ENCODE data around the gene LCN12. TPM values are rescaled to one million over a fixed set of nuclear protein-coding genes. Genes with fewer than 3 reads are reported as not detected.

LCN12 gene
- total and polyA plus RNA-seq, 2 donors (not counting 1 experiment from before 2014, with no cell fraction given), result 0.17 TPM; not detected in 1

GRCh38 chr9:136939431-136939995 is 12.6 kb upstream of the LCN12 start:
- H4K20me1 ChIP-seq (ENCODE audit: control insufficient read depth, extremely low read depth, insufficient read depth, low read length), result no peaks in the 10 kb centered on the region
- TF ChIP-seq EZH2 (IDR thresholded peaks at IDR 0.05; ENCODE audit: low read length, missing control alignments), result no peak
- TF ChIP-seq CTCF (conservative IDR thresholded peaks at IDR 0.05 in 1 of 2, IDR thresholded peaks at IDR 0.05 in 1 of 2; ENCODE audit: low read depth in 1 of 2, low read length in 2 of 2), result no peak
- H3K27ac ChIP-seq (ENCODE audit: insufficient read depth, low read length), result no peak overlapping the region

DNA sequence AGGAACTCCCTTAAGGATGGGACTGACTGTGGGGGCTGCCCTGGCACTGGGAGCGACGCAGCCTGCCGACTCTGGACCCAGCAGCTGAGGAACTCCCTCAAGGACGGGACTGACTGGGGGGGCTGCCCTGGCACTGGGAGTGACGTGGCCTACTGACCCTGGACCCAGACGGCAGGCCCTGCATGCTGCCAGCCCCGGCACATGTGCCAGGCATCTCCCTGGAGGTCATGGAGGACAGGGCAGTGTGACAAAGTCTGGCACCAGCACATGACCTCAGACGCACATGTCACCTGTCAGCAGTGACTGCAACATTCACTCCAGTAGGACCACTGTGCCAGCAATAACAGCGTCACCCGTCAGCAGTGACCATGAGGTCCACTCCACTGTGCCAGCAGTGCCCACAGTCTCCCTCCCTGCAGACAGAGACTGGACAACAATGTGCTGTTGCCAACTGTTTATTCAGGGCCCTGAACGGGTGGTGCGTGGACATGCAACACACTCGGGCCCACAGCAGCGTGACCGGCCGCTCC is 12.0 kb upstream of the LCN12 start:
- H3K4me1 ChIP-seq (ENCODE audit: control insufficient read depth, extremely low read depth, insufficient read depth, low read length), result peaks cover 2% of the 10 kb centered on the region
- H4K20me1 ChIP-seq (ENCODE audit: control insufficient read depth, extremely low read depth, insufficient read depth, low read length), result no peaks in the 10 kb centered on the region
- H3K27me3 ChIP-seq (ENCODE audit: control insufficient read depth, insufficient read depth, low read length), result no peaks in the 10 kb centered on the region
- H3K4me2 ChIP-seq (ENCODE audit: extremely low read depth, insufficient read depth, low read length), result no peak overlapping the region
- H3K79me2 ChIP-seq (ENCODE audit: control insufficient read depth, insufficient read depth, low read length), result peaks cover 23% of the 10 kb centered on the region
- no peaks in the 10 kb centered on the region for H3K9me3 ChIP-seq (ENCODE audit: control insufficient read depth, insufficient read depth, low read depth, low read length)
- H3K36me3 ChIP-seq (ENCODE audit: control insufficient read depth, insufficient read depth, low read length), result peaks cover 38% of the 10 kb centered on the region
- no peak overlapping the region for H3K27ac ChIP-seq (ENCODE audit: insufficient read depth, low read length)
- H2AFZ ChIP-seq (ENCODE audit: low read length), result no peak overlapping the region
- DNase-seq (ENCODE audit: low read depth in 2 of 2), result no peak
- no peak overlapping the region for H3K4me3 ChIP-seq (replicated peaks in 1 of 4; ENCODE audit: control extremely low read depth in 1 of 4, insufficient read depth in 1 of 4, low read depth in 3 of 4, low read length in 4 of 4)
- H3K9ac ChIP-seq (ENCODE audit: insufficient read depth, low read length), result no peak overlapping the region
- TF ChIP-seq CTCF (conservative IDR thresholded peaks at IDR 0.05 in 1 of 2, IDR thresholded peaks at IDR 0.05 in 1 of 2; ENCODE audit: low read depth in 1 of 2, low read length in 2 of 2) (no peak), EZH2 (IDR thresholded peaks at IDR 0.05; ENCODE audit: low read length, missing control alignments) (no peak)

More at GRCh38 chr9:136939431-136939995, 12.6 kb upstream of the LCN12 start:
- no peak overlapping the region for H3K9ac ChIP-seq (ENCODE audit: insufficient read depth, low read length)
- no peak overlapping the region for H2AFZ ChIP-seq (ENCODE audit: low read length)
- no peak for DNase-seq (ENCODE audit: low read depth in 2 of 2)
- H3K27me3 ChIP-seq (ENCODE audit: control insufficient read depth, insufficient read depth, low read length), result no peaks in the 10 kb centered on the region
- H3K79me2 ChIP-seq (ENCODE audit: control insufficient read depth, insufficient read depth, low read length), result peaks cover 23% of the 10 kb centered on the region
- H3K36me3 ChIP-seq (ENCODE audit: control insufficient read depth, insufficient read depth, low read length), result peaks cover 38% of the 10 kb centered on the region
- H3K9me3 ChIP-seq (ENCODE audit: control insufficient read depth, insufficient read depth, low read depth, low read length), result no peaks in the 10 kb centered on the region
- no peak overlapping the region for H3K4me2 ChIP-seq (ENCODE audit: extremely low read depth, insufficient read depth, low read length)
- H3K4me3 ChIP-seq (replicated peaks in 1 of 4; ENCODE audit: control extremely low read depth in 1 of 4, insufficient read depth in 1 of 4, low read depth in 3 of 4, low read length in 4 of 4), result no peak overlapping the region
- H3K4me1 ChIP-seq (ENCODE audit: control insufficient read depth, extremely low read depth, insufficient read depth, low read length), result peaks cover 2% of the 10 kb centered on the region

- Histone ChIP-seq H3K4me1 (ENCODE audit: control insufficient read depth, extremely low read depth, insufficient read depth, low read length) (peaks cover 2% of the 10 kb centered on the region), H3K27ac (ENCODE audit: insufficient read depth, low read length) (no peak overlapping the region), H3K27me3 (ENCODE audit: control insufficient read depth, insufficient read depth, low read length) (no peaks in the 10 kb centered on the region), H3K79me2 (ENCODE audit: control insufficient read depth, insufficient read depth, low read length) (peaks cover 23% of the 10 kb centered on the region), H2AFZ (ENCODE audit: low read length) (no peak overlapping the region), H3K9me3 (ENCODE audit: control insufficient read depth, insufficient read depth, low read depth, low read length) (no peaks in the 10 kb centered on the region), H3K4me3 (replicated peaks in 1 of 4; ENCODE audit: control extremely low read depth in 1 of 4, insufficient read depth in 1 of 4, low read depth in 3 of 4, low read length in 4 of 4) (no peak overlapping the region), H3K9ac (ENCODE audit: insufficient read depth, low read length) (no peak overlapping the region), H4K20me1 (ENCODE audit: control insufficient read depth, extremely low read depth, insufficient read depth, low read length) (no peaks in the 10 kb centered on the region), H3K4me2 (ENCODE audit: extremely low read depth, insufficient read depth, low read length) (no peak overlapping the region), H3K36me3 (ENCODE audit: control insufficient read depth, insufficient read depth, low read length) (peaks cover 38% of the 10 kb centered on the region)
- TF ChIP-seq EZH2 (IDR thresholded peaks at IDR 0.05; ENCODE audit: low read length, missing control alignments) (no peak), CTCF (conservative IDR thresholded peaks at IDR 0.05 in 1 of 2, IDR thresholded peaks at IDR 0.05 in 1 of 2; ENCODE audit: low read depth in 1 of 2, low read length in 2 of 2) (no peak)
- DNase-seq (ENCODE audit: low read depth in 2 of 2), result no peak
Measured at GRCh38 chr9:136940526-136941230, 11.4 kb upstream of the LCN12 start.
